ENCODE data around the gene ADGB. TPM values are rescaled to one million over a fixed set of nuclear protein-coding genes. Genes with fewer than 3 reads are reported as not detected.

ADGB gene
- total and polyA plus RNA-seq, 9 of the 15 experiments (the other 6 are each of a cell fraction or from before 2014, with no cell fraction given) = not detected

DNA sequence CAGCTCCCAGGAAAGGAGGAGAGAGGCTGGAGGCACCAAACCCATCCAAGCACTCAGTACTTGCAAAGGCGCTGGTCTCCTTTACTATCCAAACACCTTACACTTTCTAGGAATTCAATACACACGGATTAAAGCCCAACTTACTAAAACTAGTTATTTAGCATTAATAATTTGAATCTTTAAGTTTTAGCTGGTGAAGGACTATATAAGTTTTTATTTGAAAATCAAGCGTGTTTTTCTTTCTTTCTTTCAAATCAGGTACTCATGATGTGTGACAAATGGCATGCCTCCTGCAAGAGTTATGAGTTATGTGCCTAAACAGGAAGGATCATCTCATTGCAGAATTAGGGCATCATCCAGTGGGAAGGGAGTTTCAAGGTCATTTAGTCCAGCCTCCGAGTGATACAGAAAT, 263.7 kb downstream of the ADGB start (continued):
- TF ChIP-seq, protein P1, sequence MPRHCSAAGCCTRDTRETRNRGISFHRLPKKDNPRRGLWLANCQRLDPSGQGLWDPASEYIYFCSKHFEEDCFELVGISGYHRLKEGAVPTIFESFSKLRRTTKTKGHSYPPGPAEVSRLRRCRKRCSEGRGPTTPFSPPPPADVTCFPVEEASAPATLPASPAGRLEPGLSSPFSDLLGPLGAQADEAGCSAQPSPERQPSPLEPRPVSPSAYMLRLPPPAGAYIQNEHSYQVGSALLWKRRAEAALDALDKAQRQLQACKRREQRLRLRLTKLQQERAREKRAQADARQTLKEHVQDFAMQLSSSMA (CRISPR knock-in tag; IDR thresholded peaks at IDR 0.05) = 0 out of 2 replicates have a peak, but pooled peaks have one; percentile 36
- peak; percentile 80; the same call in 1 of the 2 replicates for TF ChIP-seq ZNF551 (CRISPR knock-in tag; IDR thresholded peaks at IDR 0.05)
- no peak for TF ChIP-seq FOXM1 (IDR thresholded peaks at IDR 0.05; ENCODE audit: low read depth)
- TF ChIP-seq FOXM1 (CRISPR knock-in tag; IDR thresholded peaks at IDR 0.05; ENCODE audit: low read depth) = no peak
- TF ChIP-seq, protein P2, sequence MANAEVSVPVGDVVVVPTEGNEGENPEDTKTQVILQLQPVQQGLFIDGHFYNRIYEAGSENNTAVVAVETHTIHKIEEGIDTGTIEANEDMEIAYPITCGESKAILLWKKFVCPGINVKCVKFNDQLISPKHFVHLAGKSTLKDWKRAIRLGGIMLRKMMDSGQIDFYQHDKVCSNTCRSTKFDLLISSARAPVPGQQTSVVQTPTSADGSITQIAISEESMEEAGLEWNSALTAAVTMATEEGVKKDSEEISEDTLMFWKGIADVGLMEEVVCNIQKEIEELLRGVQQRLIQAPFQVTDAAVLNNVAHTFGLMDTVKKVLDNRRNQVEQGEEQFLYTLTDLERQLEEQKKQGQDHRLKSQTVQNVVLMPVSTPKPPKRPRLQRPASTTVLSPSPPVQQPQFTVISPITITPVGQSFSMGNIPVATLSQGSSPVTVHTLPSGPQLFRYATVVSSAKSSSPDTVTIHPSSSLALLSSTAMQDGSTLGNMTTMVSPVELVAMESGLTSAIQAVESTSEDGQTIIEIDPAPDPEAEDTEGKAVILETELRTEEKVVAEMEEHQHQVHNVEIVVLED (CRISPR knock-in tag; IDR thresholded peaks at IDR 0.05) = no peak
- TF ChIP-seq, protein P3, sequence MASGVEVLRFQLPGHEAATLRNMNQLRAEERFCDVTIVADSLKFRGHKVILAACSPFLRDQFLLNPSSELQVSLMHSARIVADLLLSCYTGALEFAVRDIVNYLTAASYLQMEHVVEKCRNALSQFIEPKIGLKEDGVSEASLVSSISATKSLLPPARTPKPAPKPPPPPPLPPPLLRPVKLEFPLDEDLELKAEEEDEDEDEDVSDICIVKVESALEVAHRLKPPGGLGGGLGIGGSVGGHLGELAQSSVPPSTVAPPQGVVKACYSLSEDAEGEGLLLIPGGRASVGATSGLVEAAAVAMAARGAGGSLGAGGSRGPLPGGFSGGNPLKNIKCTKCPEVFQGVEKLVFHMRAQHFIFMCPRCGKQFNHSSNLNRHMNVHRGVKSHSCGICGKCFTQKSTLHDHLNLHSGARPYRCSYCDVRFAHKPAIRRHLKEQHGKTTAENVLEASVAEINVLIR (CRISPR knock-in tag; IDR thresholded peaks at IDR 0.05) = no peak
- no peak for TF ChIP-seq NR2C2 (CRISPR knock-in tag; IDR thresholded peaks at IDR 0.05)
- TF ChIP-seq NR2C2 (tag; IDR thresholded peaks at IDR 0.05) = no peak
- no peak for TF ChIP-seq SNIP1 (IDR thresholded peaks at IDR 0.05; ENCODE audit: low read depth)
- no peak for TF ChIP-seq NFE2 (IDR thresholded peaks at IDR 0.05; ENCODE audit: low read depth)
- TF ChIP-seq ZNF707 (CRISPR knock-in tag; conservative IDR thresholded peaks at IDR 0.05) = no peak
- no peak for TF ChIP-seq TEAD1 (CRISPR knock-in tag; IDR thresholded peaks at IDR 0.05)
- TF ChIP-seq TAF9B (IDR thresholded peaks at IDR 0.05; ENCODE audit: partially characterized antibody) = no peak
- TF ChIP-seq, protein P4, sequence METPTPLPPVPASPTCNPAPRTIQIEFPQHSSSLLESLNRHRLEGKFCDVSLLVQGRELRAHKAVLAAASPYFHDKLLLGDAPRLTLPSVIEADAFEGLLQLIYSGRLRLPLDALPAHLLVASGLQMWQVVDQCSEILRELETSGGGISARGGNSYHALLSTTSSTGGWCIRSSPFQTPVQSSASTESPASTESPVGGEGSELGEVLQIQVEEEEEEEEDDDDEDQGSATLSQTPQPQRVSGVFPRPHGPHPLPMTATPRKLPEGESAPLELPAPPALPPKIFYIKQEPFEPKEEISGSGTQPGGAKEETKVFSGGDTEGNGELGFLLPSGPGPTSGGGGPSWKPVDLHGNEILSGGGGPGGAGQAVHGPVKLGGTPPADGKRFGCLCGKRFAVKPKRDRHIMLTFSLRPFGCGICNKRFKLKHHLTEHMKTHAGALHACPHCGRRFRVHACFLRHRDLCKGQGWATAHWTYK (CRISPR knock-in tag; IDR thresholded peaks at IDR 0.05) = 0 out of 2 replicates have a peak, but pooled peaks have one; percentile 23
- TF ChIP-seq ZNF224 (CRISPR knock-in tag; IDR thresholded peaks at IDR 0.05) = no peak
- TF ChIP-seq, protein P5, sequence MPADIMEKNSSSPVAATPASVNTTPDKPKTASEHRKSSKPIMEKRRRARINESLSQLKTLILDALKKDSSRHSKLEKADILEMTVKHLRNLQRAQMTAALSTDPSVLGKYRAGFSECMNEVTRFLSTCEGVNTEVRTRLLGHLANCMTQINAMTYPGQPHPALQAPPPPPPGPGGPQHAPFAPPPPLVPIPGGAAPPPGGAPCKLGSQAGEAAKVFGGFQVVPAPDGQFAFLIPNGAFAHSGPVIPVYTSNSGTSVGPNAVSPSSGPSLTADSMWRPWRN (IDR thresholded peaks at IDR 0.05; ENCODE audit: low read depth) = no peak
- TF ChIP-seq ZNF76 (CRISPR knock-in tag; IDR thresholded peaks at IDR 0.05; ENCODE audit: borderline replicate concordance) = no peak
- TF ChIP-seq HEY1 (CRISPR knock-in tag; IDR thresholded peaks at IDR 0.05; ENCODE audit: borderline replicate concordance) = no peak
- TF ChIP-seq CBX8 (IDR thresholded peaks at IDR 0.05; ENCODE audit: borderline replicate concordance, extremely low read depth, low read depth, low read length, poor library complexity, severe bottlenecking) = no peak
- no peak for TF ChIP-seq KLF6 (CRISPR knock-in tag; IDR thresholded peaks at IDR 0.05; ENCODE audit: borderline replicate concordance)
- no peak for TF ChIP-seq HNRNPLL (IDR thresholded peaks at IDR 0.05; ENCODE audit: low read depth, low read length, poor library complexity, severe bottlenecking)
- no peak for TF ChIP-seq MCM2 (IDR thresholded peaks at IDR 0.05; ENCODE audit: low read depth)
- no peak for TF ChIP-seq RBBP5 (IDR thresholded peaks at IDR 0.05; ENCODE audit: borderline replicate concordance, insufficient read depth, low read length, poor library complexity, severe bottlenecking)
- no peak for TF ChIP-seq ZFX (CRISPR knock-in tag; IDR thresholded peaks at IDR 0.05)
